IMR-90 (cell line): Measurements from ENCODE around the gene ZNF641. TPM values are rescaled to one million over a fixed set of nuclear protein-coding genes. Genes with fewer than 3 reads are reported as not detected.

Experiments
- ATAC-seq: fragments of 200-7000 bp; cut with Tn5 transposase; 2 replicates; pipeline ENCODE4 v1.9.1; 2020; ENCODE audit warnings: low read depth, mild to moderate bottlenecking, moderate library complexity
- BruUV-seq: library from RNA; stranded (reverse); fragments of 400-500 nt; replicated peaks from 2 replicates; lab custom pipeline; 2021; lab: Mats Ljungman, UMichigan
- CTCF ChIA-PET: fragments of 300-600 bp; formaldehyde crosslinking; extraction: SDS; loops from one replicate; lab custom pipeline; 2021; ENCODE audit warnings: antibody characterized with exemption; lab: Yijun Ruan, JAX
- POLR2A ChIA-PET: fragments of 300-600 bp; sonication (Branson Sonifier 250); formaldehyde crosslinking; loops from one replicate; lab custom pipeline; 2022; ENCODE audit warnings: antibody characterized with exemption; ENCODE audit not compliant: unreplicated experiment; lab: Charles Lee
- DNase-seq: peaks from one replicate; pipeline ENCODE4 v3.0.0; 2013
- H2AFZ ChIP-seq: replicated peaks from 2 replicates; pipeline ENCODE3; 2013; ENCODE audit warnings: low read length, mild to moderate bottlenecking; ENCODE audit not compliant: poor library complexity
- H2AK5ac ChIP-seq: 2 replicates; pipeline ENCODE4 v1.6.1; 2013; ENCODE audit warnings: low read depth, low read length, inconsistent platforms
- H2AK9ac ChIP-seq: replicated peaks from 2 replicates; pipeline ENCODE3; 2013; ENCODE audit warnings: mild to moderate bottlenecking, low read depth, low read length, moderate library complexity; ENCODE audit not compliant: poor library complexity
- H2BK120ac ChIP-seq: 2 replicates; pipeline ENCODE4 v1.6.1; 2013; ENCODE audit warnings: low read depth, low read length, inconsistent platforms
- H2BK15ac ChIP-seq: 3 replicates; pipeline ENCODE4 v1.6.1; 2013; ENCODE audit warnings: low read depth, low read length, inconsistent platforms
- H2BK20ac ChIP-seq: 2 replicates; pipeline ENCODE4 v1.6.1; 2013; ENCODE audit warnings: low read depth, mild to moderate bottlenecking, inconsistent platforms, low read length, moderate library complexity
- H2BK5ac ChIP-seq: 2 replicates; pipeline ENCODE4 v1.6.1; 2013; ENCODE audit warnings: mild to moderate bottlenecking, low read depth, low read length, inconsistent platforms; ENCODE audit not compliant: poor library complexity, severe bottlenecking
- H3K14ac ChIP-seq: replicated peaks from 2 replicates; pipeline ENCODE4 v1.6.1; 2013; ENCODE audit warnings: low read depth, low read length, inconsistent platforms
- H3K18ac ChIP-seq: 2 replicates; pipeline ENCODE4 v1.6.1; 2013; ENCODE audit warnings: low read depth, low read length, control low read depth
- H3K23ac ChIP-seq: 2 replicates; pipeline ENCODE4 v1.6.1; 2013; ENCODE audit warnings: low read depth, low read length, inconsistent platforms
- H3K27ac ChIP-seq: 2 replicates; pipeline ENCODE4 v1.5.1; 2013; ENCODE audit warnings: mild to moderate bottlenecking, control low read depth, low read length; ENCODE audit not compliant: insufficient read depth
- H3K27me3 ChIP-seq: 2 replicates; pipeline ENCODE4 v1.6.1; 2013; ENCODE audit warnings: low read length; ENCODE audit not compliant: control insufficient read depth, insufficient read depth
- H3K36me3 ChIP-seq: 2 replicates; pipeline ENCODE4 v1.6.1; 2013; ENCODE audit warnings: low read length, mixed read lengths; ENCODE audit not compliant: control insufficient read depth, insufficient read depth
- H3K4ac ChIP-seq: 2 replicates; pipeline ENCODE4 v1.6.1; 2013; ENCODE audit warnings: low read depth, low read length, inconsistent platforms
- H3K4me1 ChIP-seq: 2 replicates; pipeline ENCODE4 v1.6.1; 2013; ENCODE audit warnings: low read length, mixed read lengths; ENCODE audit not compliant: control insufficient read depth, insufficient read depth
- H3K4me2 ChIP-seq: 2 replicates; pipeline ENCODE4 v1.6.1; 2013; ENCODE audit warnings: low read depth, mild to moderate bottlenecking, control low read depth, low read length, moderate library complexity
- H3K4me3 ChIP-seq: 2 replicates; pipeline ENCODE4 v1.5.1; 2013; ENCODE audit warnings: low read depth, mild to moderate bottlenecking, control low read depth, low read length, moderate library complexity; ENCODE audit not compliant: insufficient read depth
- H3K56ac ChIP-seq: 2 replicates; pipeline ENCODE4 v1.6.1; 2013; ENCODE audit warnings: low read length, inconsistent platforms; ENCODE audit not compliant: insufficient read depth; ENCODE audit errors: extremely low read depth
- H3K79me1 ChIP-seq, 2 experiments: 2 replicates each; pipeline ENCODE4 v1.6.1; 2013; ENCODE audit warnings: low read length in 2 of 2, inconsistent platforms in 1 of 2, low read depth in 1 of 2
- H3K9ac ChIP-seq: 2 replicates; pipeline ENCODE4 v1.6.1; 2013; ENCODE audit warnings: low read depth, low read length, control low read depth
- H3K9me1 ChIP-seq: 2 replicates; pipeline ENCODE4 v1.6.1; 2013; ENCODE audit warnings: low read length, inconsistent platforms; ENCODE audit not compliant: insufficient read depth
- H3K9me3 ChIP-seq: 2 replicates; pipeline ENCODE4 v1.6.1; 2013; ENCODE audit warnings: low read length; ENCODE audit not compliant: control insufficient read depth, insufficient read depth
- H4K20me1 ChIP-seq: 2 replicates; pipeline ENCODE4 v1.6.1; 2013; ENCODE audit warnings: low read length, inconsistent platforms; ENCODE audit not compliant: insufficient read depth
- H4K5ac ChIP-seq: 2 replicates; pipeline ENCODE4 v1.6.1; 2013; ENCODE audit warnings: mild to moderate bottlenecking, low read depth, low read length, control low read depth
- H4K8ac ChIP-seq, 2 experiments: 2 replicates each; pipeline ENCODE4 v1.6.1; 2013; ENCODE audit warnings: low read depth in 2 of 2, low read length in 2 of 2, control low read depth in 1 of 2, inconsistent platforms in 1 of 2
- H4K91ac ChIP-seq: 2 replicates; pipeline ENCODE4 v1.6.1; 2013; ENCODE audit warnings: low read depth, low read length, inconsistent platforms; ENCODE audit not compliant: insufficient read depth
- CEBPB ChIP-seq: IDR thresholded peaks from 2 replicates; pipeline ENCODE4 v1.6.1; 2012; ENCODE audit warnings: low read depth, low read length, improper control_type of control experiment
- RFX5 ChIP-seq: IDR thresholded peaks from 2 replicates; pipeline ENCODE4 v1.8.0; 2012; ENCODE audit warnings: low read depth, mild to moderate bottlenecking, low read length, moderate library complexity
- WGBS, 2 experiments: methylation state at CpG; one replicate each; pipeline versions ENCODE4 v1.1.5 to v1.1.7; 2013; ENCODE audit warnings: missing lambda C conversion rate in 2 of 2; ENCODE audit not compliant: insufficient read length in 1 of 2; ENCODE audit errors: extremely low coverage in 2 of 2; 5-methylcytosine and 5-hydroxymethylcytosine counted together
- dilution Hi-C: fragments of 300-500 bp; cut with HindIII; formaldehyde crosslinking; loops from one replicate; pipeline ENCODE4 v1.14.3; 2018; ENCODE audit warnings: low sequenced_read_pairs; ENCODE audit not compliant: unreplicated experiment
- in situ Hi-C: fragments of 300-500 bp; cut with MboI; formaldehyde crosslinking; loops from 3 replicates; pipeline ENCODE4 v1.14.3; 2019; ENCODE audit warnings: low sequenced_read_pairs, inconsistent platforms, mixed read lengths
- intact Hi-C: fragments of 100-400 bp; cut with micrococcal nuclease; formaldehyde crosslinking; loops from 2 replicates; pipeline ENCODE4 v1.10.0; 2022
- polyA plus RNA-seq, 3 experiments: library from polyadenylated mRNA; depleted of rRNA; stranded (reverse); fragments of >200 nt; gene quantifications; 2 replicates each; pipeline ENCODE4 v1.2.3, GENCODE V29; 2012; ENCODE audit warnings: low replicate concordance in 1 of 3
- total RNA-seq: library from RNA; depleted of rRNA; stranded (reverse); fragments of >200 nt; gene quantifications from 2 replicates; pipeline ENCODE4 v1.2.3, GENCODE V29; 2012
- TF ChIP-seq, protein P1 (sequence below): conservative IDR thresholded peaks from 2 replicates; pipeline ENCODE4 v1.5.1; 2012; ENCODE audit warnings: mild to moderate bottlenecking, low read depth, low read length, improper control_type of control experiment

The ZNF641 gene
- total and polyA plus RNA-seq, 2 of the 4 experiments (the other 2 are of a cell fraction) = 2.5 to 5.2 TPM

DNA sequence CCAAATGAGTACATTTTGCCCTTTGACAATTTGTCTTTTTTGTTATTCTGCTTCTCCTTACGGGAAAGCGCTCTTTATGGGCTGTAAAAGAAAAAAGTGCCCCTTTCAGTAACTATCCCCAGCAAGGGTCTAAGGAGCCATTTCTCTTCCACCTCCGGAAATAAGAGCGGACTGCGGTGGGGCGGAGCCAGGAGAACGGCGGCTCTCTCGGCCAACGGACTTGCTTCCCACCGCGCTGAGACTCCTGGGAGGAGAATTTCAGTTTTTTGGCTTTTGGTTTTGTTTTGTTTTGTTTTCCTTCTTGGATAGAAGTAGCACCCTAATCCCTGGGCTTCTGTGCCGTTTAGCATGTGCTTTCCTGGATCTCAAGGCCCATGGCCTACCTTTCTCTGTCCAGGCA, 43.5 kb downstream of the ZNF641 start:
- no peak overlapping the region for H2AK5ac ChIP-seq
- H2AFZ ChIP-seq = no peak overlapping the region
- in situ Hi-C loops (no loop called here), dilution Hi-C loops (no loop called here), intact Hi-C loops (no loop called here)
- no peak overlapping the region for H2BK15ac ChIP-seq
- no peak overlapping the region for H3K23ac ChIP-seq
- H3K18ac ChIP-seq = no peak overlapping the region
- CTCF ChIA-PET = interaction anchor here (0.5 kb wide), 1 partner anchor 30 kb away, joined by 3 read pairs; no protein-coding TSS in a partner anchor
- BruUV-seq = no TSS peak
- POLR2A ChIA-PET = no interaction called here
- DNase-seq = no peak
- H2BK120ac ChIP-seq = no peak overlapping the region
- H4K20me1 ChIP-seq = no peaks in the 10 kb centered on the region
- H3K56ac ChIP-seq = no peak overlapping the region
- TF ChIP-seq RFX5 (no peak), CEBPB (no peak)
- TF ChIP-seq, protein P1, sequence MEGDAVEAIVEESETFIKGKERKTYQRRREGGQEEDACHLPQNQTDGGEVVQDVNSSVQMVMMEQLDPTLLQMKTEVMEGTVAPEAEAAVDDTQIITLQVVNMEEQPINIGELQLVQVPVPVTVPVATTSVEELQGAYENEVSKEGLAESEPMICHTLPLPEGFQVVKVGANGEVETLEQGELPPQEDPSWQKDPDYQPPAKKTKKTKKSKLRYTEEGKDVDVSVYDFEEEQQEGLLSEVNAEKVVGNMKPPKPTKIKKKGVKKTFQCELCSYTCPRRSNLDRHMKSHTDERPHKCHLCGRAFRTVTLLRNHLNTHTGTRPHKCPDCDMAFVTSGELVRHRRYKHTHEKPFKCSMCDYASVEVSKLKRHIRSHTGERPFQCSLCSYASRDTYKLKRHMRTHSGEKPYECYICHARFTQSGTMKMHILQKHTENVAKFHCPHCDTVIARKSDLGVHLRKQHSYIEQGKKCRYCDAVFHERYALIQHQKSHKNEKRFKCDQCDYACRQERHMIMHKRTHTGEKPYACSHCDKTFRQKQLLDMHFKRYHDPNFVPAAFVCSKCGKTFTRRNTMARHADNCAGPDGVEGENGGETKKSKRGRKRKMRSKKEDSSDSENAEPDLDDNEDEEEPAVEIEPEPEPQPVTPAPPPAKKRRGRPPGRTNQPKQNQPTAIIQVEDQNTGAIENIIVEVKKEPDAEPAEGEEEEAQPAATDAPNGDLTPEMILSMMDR = no peak
- no peaks in the 10 kb centered on the region for H3K9me1 ChIP-seq
- no CpG with 5 or more reads among the region's 13 CpGs for WGBS, 2 experiments
- H3K14ac ChIP-seq = no peak overlapping the region
- no peaks in the 10 kb centered on the region for H3K79me1 ChIP-seq
- no peak overlapping the region for H2BK5ac ChIP-seq
- H2BK20ac ChIP-seq = no peak overlapping the region
- H4K91ac ChIP-seq = no peak overlapping the region
- ATAC-seq = no peak
- no peak overlapping the region for H2AK9ac ChIP-seq
- no peaks in the 10 kb centered on the region for H3K9me3 ChIP-seq
- H3K4me2 ChIP-seq = no peak overlapping the region
- H4K5ac ChIP-seq = no peak overlapping the region
- H4K8ac ChIP-seq = no peak overlapping the region
- H3K4me3 ChIP-seq = no peak overlapping the region
- H3K36me3 ChIP-seq = no peaks in the 10 kb centered on the region
- H3K27me3 ChIP-seq = peaks cover 2% of the 10 kb centered on the region
- no peak overlapping the region for H3K27ac ChIP-seq
- no peaks in the 10 kb centered on the region for H3K4me1 ChIP-seq
- no peak overlapping the region for H3K9ac ChIP-seq
- H3K4ac ChIP-seq = no peak overlapping the region
